Activated gamma-delta T cell (primary cell): ENCODE results near the gene TRPM1.

Experiments
- DNase-seq: peaks from one replicate; lab custom pipeline; 2025; lab: John Stamatoyannopoulos, UW

The TRPM1 gene

DNA sequence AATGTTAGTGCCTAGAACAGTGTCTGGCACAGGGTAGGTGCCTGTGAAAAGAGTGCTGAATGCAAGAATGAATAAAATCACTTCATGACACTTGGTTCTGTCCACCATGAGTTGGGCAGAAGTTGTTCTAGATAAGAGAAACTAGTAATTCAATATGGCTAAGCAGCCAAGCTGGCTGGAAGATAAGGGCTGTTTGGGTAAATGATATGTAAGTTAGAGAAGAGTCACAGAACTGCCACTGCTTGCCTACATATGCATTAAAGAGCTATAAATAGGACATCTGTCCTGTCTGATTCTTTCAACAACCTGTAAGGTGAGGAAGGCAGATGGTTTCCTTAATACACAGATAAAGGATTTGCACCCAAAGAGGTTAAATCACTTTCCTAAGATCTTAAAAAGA lies 123.2 kb downstream of the TRPM1 start:
- no peak for DNase-seq

DNA sequence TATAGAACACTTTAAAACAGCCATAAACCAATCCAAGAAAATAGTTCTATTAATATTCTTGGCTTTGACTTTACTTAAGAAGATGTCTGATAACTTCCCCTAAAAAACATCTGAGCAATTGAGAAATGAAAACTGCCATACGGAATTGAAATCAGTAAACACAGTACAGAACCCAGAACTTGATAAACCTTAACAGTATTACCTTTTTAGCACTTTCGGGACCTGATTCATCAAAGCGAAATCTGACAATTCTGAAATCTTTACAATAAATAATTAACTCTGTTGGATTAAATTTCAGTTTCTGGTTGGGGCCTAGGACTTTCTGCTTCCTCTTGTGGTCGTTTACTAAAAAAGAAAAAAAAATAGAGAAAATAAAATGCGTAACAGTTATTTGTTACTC lies 127.4 kb downstream of the TRPM1 start:
- DNase-seq: no peak

GRCh38 chr15:30973379-30973778 lies 128.1 kb downstream of the TRPM1 start:
- DNase-seq: no peak

DNA sequence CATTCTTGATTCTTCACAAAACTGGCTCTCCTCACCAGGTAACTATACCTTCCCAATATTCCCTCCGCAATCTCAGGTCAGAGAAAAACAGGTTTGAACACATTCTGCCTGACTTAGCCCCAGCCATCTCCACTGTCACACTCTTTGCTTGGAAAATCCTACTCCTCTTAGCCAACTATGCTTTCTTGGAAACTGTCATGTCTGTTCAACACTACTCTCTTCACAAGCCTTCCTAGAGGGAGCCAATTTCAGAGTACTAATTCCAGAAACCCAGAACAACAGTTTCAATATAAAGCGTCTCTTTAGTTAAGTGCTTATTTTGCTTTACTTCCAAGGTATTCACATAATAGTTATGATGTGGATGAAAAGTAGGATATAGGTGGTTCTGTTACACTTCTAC lies 131.8 kb downstream of the TRPM1 start:
- DNase-seq: no peak

- DNase-seq: no peak
Observed at GRCh38 chr15:30963681-30964080, 137.8 kb downstream of the TRPM1 start.

- no peak for DNase-seq
Observed at GRCh38 chr15:30962659-30963058, 138.9 kb downstream of the TRPM1 start.

- DNase-seq: no peak
Observed at GRCh38 chr15:30962079-30962478, 139.4 kb downstream of the TRPM1 start.

GRCh38 chr15:30958219-30958618 lies 143.3 kb downstream of the TRPM1 start:
- DNase-seq: no peak

- DNase-seq: no peak
Observed at GRCh38 chr15:30956216-30957124, 145.1 kb downstream of the TRPM1 start.

DNA sequence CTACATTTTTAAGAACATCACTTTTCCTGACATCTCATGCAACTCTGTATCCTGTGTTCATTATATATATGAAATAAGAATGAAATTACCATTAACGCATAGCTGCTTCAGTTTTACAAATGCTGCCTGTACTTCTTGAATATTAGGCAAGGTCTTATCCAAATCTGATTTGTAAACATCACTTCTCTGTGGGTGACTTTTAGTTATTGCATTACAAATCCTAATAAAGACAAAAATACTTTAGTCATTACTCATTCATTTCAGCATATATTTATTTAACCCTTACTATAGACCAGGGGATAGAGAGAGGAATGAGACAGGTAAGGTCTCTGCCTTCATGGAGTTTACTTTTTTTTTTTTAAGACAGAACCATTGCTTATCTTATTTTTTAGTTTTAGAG lies 146.9 kb downstream of the TRPM1 start:
- no peak for DNase-seq

GRCh38 chr15:30953731-30954378 lies 147.7 kb downstream of the TRPM1 start:
- DNase-seq: no peak

DNA sequence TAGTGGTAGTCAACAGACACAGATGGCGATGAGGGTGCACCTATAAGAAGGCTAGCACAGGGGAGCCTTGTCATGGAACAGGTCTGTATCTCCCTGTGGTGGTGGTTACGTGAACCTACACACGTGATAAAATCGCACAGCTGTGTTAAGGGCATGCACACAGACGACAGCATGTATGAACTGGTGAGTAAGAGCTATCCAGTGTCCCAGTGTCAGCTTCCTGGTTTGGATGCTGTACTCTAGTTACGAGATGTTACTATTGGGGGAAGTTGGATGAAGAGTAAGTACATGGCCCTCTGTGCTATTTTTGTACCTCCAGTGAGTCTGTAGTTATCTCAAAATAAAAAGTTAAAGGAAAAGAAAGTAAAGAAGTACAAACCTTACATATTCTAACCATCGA lies 148.3 kb downstream of the TRPM1 start:
- DNase-seq: no peak
